ENCODE data around the gene CPNE2. TPM values are rescaled to one million over a fixed set of nuclear protein-coding genes. Genes with fewer than 3 reads are reported as not detected.

Gene CPNE2
- total and polyA plus RNA-seq, 10 of the 15 experiments (the other 5 are each of a cell fraction or from before 2014, with no cell fraction given), result 3.1 to 22.1 (median 9.9) TPM

DNA sequence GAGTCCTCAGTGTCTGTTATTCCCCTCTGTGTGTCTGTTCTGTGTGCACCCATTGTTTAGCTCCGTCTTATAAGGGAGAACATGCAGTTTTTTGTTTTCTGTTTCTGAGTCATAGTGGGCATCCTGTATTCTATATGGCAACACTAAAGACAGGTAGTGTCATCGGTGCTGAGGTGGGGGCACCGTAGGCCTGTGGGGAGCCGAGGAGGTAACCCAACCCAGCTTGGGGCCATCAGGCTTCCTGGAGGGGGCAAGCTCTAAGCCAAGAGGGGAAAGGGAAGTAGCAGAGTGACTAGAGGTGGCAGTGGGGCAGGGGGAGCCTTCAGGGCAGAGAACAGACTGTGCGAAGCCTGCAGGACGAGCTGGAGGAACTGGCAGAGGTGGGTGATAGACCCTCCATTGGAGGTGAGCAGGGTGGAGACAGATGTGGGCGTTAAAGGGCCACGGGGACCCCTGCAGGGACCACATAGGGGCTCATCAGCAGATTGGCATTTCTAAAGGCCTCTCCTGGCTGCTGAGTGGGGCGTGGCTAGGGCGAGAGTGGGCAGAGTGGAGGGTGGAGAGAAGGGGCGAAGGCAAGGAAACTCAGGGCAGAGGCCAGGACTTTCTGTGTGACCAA lies 36.5 kb downstream of the CPNE2 start (continued):
- TF ChIP-seq, protein P1, sequence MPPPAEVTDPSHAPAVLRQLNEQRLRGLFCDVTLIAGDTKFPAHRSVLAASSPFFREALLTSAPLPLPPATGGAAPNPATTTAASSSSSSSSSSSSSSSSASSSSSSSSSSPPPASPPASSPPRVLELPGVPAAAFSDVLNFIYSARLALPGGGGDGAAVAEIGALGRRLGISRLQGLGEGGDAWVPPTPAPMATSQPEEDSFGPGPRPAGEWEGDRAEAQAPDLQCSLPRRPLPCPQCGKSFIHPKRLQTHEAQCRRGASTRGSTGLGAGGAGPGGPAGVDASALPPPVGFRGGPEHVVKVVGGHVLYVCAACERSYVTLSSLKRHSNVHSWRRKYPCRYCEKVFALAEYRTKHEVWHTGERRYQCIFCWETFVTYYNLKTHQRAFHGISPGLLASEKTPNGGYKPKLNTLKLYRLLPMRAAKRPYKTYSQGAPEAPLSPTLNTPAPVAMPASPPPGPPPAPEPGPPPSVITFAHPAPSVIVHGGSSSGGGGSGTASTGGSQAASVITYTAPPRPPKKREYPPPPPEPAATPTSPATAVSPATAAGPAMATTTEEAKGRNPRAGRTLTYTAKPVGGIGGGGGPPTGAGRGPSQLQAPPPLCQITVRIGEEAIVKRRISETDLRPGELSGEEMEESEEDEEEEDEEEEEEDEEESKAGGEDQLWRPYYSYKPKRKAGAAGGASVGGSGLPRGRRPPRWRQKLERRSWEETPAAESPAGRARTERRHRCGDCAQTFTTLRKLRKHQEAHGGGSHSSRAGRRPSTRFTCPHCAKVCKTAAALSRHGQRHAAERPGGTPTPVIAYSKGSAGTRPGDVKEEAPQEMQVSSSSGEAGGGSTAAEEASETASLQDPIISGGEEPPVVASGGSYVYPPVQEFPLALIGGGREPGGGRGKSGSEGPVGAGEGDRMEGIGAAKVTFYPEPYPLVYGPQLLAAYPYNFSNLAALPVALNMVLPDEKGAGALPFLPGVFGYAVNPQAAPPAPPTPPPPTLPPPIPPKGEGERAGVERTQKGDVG (CRISPR knock-in tag; IDR thresholded peaks at IDR 0.05), result no peak
- 0 out of 2 replicates have a peak, but pooled peaks have one; percentile 33 for TF ChIP-seq HDGF (IDR thresholded peaks at IDR 0.05)
- no peak for TF ChIP-seq MTA3 (IDR thresholded peaks at IDR 0.05; ENCODE audit: borderline replicate concordance, low read length)
- TF ChIP-seq, protein P2, sequence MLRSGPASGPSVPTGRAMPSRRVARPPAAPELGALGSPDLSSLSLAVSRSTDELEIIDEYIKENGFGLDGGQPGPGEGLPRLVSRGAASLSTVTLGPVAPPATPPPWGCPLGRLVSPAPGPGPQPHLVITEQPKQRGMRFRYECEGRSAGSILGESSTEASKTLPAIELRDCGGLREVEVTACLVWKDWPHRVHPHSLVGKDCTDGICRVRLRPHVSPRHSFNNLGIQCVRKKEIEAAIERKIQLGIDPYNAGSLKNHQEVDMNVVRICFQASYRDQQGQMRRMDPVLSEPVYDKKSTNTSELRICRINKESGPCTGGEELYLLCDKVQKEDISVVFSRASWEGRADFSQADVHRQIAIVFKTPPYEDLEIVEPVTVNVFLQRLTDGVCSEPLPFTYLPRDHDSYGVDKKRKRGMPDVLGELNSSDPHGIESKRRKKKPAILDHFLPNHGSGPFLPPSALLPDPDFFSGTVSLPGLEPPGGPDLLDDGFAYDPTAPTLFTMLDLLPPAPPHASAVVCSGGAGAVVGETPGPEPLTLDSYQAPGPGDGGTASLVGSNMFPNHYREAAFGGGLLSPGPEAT (IDR thresholded peaks at IDR 0.05; ENCODE audit: low read depth), result no peak
- TF ChIP-seq, protein P3, sequence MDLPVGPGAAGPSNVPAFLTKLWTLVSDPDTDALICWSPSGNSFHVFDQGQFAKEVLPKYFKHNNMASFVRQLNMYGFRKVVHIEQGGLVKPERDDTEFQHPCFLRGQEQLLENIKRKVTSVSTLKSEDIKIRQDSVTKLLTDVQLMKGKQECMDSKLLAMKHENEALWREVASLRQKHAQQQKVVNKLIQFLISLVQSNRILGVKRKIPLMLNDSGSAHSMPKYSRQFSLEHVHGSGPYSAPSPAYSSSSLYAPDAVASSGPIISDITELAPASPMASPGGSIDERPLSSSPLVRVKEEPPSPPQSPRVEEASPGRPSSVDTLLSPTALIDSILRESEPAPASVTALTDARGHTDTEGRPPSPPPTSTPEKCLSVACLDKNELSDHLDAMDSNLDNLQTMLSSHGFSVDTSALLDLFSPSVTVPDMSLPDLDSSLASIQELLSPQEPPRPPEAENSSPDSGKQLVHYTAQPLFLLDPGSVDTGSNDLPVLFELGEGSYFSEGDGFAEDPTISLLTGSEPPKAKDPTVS (IDR thresholded peaks at IDR 0.05; ENCODE audit: low read depth, low read length), result no peak
- TF ChIP-seq IKZF1 (conservative IDR thresholded peaks at IDR 0.05), result 0 out of 2 replicates have a peak, but pooled peaks have one; percentile 18
- TF ChIP-seq, protein P4, sequence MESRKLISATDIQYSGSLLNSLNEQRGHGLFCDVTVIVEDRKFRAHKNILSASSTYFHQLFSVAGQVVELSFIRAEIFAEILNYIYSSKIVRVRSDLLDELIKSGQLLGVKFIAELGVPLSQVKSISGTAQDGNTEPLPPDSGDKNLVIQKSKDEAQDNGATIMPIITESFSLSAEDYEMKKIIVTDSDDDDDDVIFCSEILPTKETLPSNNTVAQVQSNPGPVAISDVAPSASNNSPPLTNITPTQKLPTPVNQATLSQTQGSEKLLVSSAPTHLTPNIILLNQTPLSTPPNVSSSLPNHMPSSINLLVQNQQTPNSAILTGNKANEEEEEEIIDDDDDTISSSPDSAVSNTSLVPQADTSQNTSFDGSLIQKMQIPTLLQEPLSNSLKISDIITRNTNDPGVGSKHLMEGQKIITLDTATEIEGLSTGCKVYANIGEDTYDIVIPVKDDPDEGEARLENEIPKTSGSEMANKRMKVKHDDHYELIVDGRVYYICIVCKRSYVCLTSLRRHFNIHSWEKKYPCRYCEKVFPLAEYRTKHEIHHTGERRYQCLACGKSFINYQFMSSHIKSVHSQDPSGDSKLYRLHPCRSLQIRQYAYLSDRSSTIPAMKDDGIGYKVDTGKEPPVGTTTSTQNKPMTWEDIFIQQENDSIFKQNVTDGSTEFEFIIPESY (IDR thresholded peaks at IDR 0.05), result no peak
